Embryonic facial prominence (tissue), 1 donor: ENCODE results near the gene SPDL1.
A peak's percentile ranks its signal among the peaks of the same experiment; 100 is the strongest.

Experiments
- DNase-seq: peaks from one replicate; pipeline ENCODE4 v3.0.0-alpha.2; 2016; ENCODE audit errors: extremely low spot score

The SPDL1 gene

GRCh38 chr5:169629847-169630548 lies 46.4 kb downstream of the SPDL1 start:
- DNase-seq: no peak

- DNase-seq: no peak
Observed at GRCh38 chr5:169631360-169631759, 47.8 kb downstream of the SPDL1 start.

GRCh38 chr5:169632946-169633345 lies 49.4 kb downstream of the SPDL1 start:
- no peak for DNase-seq

GRCh38 chr5:169634606-169635005 lies 51.0 kb downstream of the SPDL1 start:
- no peak for DNase-seq

- DNase-seq: no peak
Observed at GRCh38 chr5:169635936-169636335, 52.4 kb downstream of the SPDL1 start.

GRCh38 chr5:169636477-169637084 lies 53.0 kb downstream of the SPDL1 start:
- no peak for DNase-seq

GRCh38 chr5:169637085-169637548 lies 53.5 kb downstream of the SPDL1 start, which contains the start of gene DOCK2:
DOCK2 (plus strand) TSS chr5:169637275; CDS start chr5:169637327, 52 bp downstream.
- no peak for DNase-seq

DNA sequence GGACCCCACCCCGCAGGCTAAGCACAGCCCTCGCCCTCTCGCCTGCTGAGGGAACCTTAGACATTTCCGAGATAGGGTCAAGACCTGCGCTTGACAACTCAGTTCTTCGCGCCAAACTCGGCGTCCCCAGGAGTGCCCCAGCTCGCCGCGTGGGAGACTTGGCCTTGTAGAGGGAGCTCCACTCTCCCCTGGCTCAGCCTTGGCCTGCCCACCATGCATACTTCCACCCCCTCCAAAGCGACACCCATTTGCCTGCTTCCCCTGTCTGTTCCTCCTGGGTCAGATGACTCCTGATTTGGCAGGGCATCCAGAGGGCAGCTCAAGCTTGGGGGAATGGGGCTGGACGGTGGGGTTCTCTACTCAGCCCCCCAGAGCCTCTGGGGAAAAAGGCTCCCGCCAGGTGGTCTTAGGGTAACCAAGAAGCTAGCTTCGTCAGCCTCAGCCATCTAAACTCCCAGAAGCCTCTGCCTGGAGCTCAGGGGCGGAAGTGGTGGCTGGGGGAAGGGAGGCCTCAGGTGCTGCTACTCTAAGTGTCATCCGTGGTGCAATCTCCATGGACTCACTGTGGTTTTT lies 54.1 kb downstream of the SPDL1 start:
- DNase-seq: no peak

GRCh38 chr5:169641253-169641652 lies 57.7 kb downstream of the SPDL1 start:
- peak; percentile 39 for DNase-seq

GRCh38 chr5:169646856-169647255 lies 63.3 kb downstream of the SPDL1 start:
- no peak for DNase-seq

GRCh38 chr5:169647566-169647965 lies 64.0 kb downstream of the SPDL1 start:
- no peak for DNase-seq

DNA sequence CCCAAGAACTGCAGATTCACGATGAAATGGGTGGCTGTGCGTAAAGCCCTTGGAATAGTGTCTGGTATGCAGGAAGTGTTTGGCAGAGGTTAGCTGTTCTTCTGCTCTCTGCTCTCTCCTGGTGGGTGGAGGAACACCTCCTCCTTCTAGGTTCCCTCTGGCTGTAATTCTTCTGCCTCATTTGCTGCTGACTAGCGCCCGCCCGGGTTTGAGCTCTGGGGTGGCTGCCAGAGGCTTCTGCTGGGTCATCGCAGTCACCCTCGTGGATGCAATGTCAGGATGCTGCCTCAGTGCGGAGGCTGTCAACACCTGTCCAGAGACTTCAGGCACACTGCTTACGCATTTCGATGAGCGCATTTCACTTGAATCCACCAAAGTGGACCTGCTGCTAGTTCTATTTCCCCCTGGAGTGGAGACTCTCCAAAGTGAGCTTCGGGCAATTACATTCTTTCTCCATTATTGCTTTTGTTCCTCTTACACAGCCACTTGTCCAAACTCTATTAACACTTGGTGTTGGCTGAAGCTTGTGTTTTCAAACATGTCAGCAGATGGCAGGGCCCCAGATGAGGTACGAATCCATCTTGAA lies 65.2 kb downstream of the SPDL1 start:
- DNase-seq: no peak

- no peak for DNase-seq
Observed at GRCh38 chr5:169649486-169649885, 65.9 kb downstream of the SPDL1 start.

GRCh38 chr5:169650701-169651331 lies 67.2 kb downstream of the SPDL1 start:
- DNase-seq: no peak

DNA sequence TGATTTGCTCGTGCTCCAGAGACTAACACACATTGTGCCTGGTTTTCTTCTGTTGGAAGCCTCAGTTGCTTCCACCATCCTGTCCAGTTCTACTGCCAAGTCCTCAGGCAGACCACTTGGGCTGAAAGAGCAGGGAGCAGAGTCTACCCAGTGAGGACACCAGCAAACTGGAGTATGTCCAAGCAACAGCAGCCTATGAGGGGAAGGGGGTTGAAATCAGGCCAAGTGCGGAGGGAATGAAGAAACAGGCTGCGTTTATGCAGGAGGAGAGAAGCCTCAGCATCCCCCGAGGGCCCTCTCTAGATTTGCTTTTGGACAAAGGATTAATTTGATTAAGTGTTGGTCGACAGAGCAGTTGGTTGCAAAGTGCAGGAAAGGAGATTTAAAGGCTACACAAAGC lies 68.0 kb downstream of the SPDL1 start:
- DNase-seq: no peak

DNA sequence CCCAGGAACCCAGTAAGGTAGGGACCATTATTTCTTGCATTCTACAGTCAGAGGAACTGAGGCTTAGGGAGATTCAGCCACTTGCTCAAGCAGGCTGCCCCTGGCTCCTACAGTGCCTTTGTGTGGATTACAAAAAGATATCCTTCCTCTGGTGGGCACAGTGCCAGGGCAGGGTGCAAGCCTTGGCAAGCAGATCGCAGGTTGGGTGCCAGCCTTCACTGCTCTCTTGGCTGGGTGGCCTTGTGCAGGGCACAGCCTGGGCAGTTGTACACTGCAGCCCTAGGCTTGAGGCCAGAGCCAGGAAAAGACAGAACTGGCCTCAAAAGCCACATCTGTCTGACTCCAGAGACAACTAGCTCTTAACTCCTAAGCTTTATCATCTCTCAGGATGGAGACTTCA lies 68.5 kb downstream of the SPDL1 start:
- DNase-seq: no peak

DNA sequence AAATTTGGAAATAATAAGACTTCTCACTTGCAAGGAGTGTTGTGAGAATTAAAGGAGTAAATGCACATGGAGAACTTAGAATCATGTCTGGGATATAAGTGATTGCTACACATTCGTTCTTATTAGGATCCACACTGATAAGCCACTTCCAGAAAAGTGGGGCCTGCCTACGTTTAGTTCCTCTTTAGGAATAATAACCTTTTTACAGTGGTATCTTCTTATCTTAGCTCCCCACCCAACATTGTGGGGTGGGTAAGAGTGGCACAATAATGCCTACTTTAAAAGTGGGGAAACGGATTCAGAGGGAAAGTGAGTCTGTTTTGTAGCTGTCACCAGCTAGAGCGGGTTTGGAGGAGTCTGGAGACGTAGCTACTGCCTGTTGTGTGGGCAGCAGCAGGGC lies 69.5 kb downstream of the SPDL1 start:
- DNase-seq: no peak
